NCI-H524 (cell line): Measurements from ENCODE around the gene RFPL3.
"Not testable (repeated sequence)": the region's sequence is repeated elsewhere in the genome, so short reads cannot be mapped to it uniquely, and the experiment has no call there.

ENCODE experiments used
- DNase-seq, 2 experiments: peaks; one replicate each; lab custom pipeline; 2025; lab: John Stamatoyannopoulos, UW

RFPL3 gene

DNA sequence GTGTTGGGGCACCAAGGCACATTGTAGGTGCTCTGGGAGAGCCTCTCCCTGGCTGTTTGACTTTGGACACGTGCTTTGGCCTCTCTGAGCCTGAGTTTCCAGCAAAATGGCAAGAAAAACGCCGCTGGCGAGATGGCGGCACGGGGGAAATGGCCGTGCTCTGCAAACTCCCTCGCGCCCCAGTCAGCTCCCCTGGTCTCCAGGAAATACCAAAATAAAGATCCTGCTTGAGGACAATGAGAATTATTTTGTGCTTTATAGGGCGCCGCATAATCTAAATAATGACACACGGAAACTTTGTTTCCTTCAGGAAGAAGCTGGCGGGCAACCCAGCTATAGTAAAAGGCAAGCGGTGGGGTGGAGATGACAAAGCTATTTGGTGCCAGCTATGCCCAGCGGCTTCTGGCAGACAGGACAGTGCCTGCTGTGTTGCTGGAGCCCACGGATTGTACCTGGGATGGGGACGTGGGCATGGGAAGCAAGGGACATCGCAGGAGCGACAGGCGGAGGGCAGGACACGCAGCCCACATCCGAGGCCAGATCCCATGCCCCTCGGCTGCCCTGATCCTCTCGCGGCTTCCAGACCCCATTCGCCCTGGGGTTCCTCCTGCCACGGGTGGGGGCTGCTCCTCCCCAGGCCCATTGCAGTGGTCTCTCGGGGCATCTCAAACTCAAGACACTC, 26.3 kb upstream of the RFPL3 start:
- DNase-seq = no peak

DNA sequence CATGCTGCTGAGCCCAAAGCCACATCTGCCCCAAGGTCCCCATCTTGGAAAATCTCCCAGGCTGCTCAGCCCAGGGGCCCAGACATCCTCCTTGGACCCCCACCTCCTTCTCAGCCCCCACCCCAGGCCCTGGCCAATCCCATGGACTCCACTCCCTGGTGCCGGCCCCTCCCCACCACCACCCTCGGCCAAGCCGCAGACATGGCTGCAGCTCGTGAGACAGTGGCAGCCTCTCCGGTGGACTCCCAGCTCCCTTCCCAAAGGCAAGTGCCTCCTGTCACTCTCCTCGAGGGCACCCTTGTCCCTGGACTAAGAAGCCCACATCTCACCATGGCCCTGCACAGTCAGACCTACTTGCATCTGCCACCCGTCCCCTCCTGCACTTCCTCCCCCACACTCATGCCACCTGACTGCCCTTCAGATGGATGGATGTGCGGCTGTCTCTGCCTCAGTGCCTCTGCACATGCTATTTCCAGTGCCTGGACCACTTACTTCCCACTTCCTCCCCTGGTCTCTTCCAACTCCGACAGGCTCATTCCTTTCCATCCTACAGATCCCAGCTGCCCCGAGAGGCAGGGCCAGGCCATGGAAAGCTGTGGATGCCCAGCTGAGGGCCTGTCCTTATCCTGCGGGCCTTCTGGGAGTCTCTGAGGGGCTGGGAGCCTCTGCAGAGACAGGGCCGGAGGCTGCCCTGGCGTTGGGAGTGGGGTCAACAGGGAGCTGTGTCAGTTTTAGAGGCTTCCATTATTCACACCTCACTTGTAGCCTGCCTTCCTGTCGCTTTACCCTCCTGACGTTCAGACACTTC, 25.5 kb upstream of the RFPL3 start:
- no peak for DNase-seq

GRCh38 chr22:32333141-32333768, 24.4 kb upstream of the RFPL3 start:
- DNase-seq = no peak

- DNase-seq = no peak
Measured at GRCh38 chr22:32333769-32334659, 23.7 kb upstream of the RFPL3 start.

DNA sequence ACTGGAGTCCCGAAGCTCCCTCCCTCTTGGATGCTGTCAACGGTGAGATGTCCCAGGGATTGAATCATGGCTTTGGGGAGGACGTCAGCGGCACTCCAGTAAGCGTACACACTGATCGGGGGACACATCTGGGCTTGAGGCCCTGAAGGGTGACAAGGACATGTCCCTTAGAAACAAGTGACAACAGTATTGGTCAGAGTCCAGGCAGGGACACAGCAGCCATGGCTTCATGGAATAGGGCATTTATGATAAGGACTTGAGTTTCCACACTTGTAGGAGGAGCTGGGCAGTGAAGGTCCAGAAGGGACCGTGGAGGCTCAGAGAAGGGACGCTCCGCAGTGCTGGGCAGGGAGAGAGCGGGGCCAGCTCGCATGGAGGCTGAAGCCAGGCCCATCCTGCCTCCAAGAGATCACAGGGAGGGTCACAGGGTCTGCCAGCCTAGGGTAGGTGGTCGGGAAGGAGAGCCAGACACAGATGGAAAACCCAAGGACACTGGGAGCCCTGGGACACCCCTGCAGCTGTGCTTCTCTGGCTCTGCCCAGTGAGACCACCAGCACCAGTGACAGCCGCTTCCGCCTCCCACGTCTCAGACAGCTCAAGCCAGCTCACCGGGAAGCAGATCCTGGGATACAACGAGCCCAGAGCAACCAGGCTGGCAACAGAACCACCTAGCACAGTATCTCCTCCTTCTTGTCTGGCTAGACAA, 22.9 kb upstream of the RFPL3 start:
- no peak for DNase-seq

GRCh38 chr22:32335471-32335870, 22.2 kb upstream of the RFPL3 start:
- no peak for DNase-seq

DNA sequence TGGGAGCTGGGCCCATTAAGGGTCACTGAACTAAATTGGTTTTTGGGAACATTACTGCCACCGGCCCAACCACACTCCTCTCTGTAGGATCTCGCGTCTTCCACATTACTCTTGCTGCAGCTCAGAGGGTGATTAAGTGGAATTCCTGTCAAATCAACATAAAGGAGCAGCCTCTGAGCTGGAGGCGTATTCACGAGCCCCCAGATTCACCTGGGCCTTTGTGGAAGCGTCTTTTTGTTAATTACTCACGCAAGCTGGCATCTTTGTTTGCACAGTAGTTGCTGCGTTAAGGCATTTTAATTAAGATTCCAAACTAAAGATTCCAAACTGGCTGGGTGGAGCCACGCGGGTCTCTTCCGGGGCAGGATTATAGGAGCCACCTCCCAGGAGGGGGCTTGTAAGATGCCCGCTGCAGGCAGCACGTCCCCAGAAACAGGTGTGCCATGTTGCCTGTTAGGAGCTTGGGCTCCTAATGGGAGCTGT, 21.5 kb upstream of the RFPL3 start:
- no peak for DNase-seq

DNA sequence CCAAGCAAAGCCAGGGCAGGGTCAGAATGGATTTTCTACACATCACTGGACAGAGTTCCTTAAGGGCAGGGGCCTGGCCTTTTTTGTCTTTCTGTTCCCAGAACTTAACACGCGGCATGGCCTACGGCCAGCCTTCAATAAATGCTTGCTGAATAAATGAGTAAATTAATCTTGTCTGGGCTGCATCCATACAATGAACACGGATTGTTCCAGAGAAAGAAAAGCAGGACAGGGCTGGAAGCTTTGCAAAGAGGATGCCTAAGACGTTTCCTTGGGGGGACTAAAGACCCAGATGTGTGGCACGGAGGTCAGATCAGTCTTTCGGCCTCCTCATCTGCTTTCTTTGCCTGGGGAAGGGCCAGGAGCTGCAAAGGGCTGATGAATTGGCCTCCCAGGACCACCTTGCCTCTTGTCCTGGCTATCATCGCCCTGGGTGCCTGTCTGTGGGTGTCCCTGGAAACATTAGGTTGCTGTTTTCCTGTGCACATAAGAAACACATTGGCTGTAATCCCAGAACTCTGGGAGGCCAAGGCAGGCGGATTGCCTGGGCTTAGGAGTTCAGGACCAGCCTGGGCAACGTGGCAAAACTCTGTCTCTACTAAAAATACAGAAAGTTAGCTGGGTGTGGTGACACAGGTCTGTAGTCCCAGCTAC, 20.8 kb upstream of the RFPL3 start:
- DNase-seq = no peak

DNA sequence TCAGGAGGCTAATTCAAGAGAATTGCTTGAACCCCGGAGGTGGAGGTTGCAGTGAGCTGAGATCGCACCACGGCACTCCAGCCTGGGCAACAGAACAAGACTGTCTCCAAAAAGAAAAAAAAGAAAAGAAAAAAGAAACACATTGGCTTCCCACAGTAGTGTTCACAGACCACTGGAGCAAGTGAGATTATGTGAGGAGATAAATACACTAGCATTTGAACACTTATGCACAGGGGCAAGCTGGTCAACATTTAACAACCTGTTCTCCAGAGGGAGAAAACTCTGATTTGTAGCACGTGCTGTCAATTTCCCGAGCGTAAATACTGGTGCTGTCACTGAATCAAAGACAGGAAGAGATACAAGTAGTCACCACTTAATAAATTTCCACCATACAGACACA, 20.2 kb upstream of the RFPL3 start:
- not testable (repeated sequence) for DNase-seq

DNA sequence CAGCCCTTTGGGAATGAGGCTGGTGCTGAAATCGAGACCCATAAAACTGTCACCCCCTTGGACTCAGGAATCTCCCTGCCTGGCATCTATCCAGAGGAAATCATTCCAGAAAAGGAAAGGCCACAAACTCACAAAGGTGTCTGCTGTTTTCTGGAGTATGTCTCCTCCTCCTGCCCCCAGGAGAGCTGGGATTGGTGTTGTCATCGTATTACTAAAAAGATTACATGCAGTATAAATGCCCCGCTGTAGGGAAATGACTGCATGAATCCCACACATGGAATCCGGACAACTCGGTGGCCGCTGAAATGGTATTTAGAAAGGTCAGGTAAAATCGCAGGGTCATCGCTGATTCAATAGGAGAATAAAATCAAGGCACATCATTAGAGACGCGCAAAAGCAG, 18.9 kb upstream of the RFPL3 start:
- DNase-seq = no peak

DNA sequence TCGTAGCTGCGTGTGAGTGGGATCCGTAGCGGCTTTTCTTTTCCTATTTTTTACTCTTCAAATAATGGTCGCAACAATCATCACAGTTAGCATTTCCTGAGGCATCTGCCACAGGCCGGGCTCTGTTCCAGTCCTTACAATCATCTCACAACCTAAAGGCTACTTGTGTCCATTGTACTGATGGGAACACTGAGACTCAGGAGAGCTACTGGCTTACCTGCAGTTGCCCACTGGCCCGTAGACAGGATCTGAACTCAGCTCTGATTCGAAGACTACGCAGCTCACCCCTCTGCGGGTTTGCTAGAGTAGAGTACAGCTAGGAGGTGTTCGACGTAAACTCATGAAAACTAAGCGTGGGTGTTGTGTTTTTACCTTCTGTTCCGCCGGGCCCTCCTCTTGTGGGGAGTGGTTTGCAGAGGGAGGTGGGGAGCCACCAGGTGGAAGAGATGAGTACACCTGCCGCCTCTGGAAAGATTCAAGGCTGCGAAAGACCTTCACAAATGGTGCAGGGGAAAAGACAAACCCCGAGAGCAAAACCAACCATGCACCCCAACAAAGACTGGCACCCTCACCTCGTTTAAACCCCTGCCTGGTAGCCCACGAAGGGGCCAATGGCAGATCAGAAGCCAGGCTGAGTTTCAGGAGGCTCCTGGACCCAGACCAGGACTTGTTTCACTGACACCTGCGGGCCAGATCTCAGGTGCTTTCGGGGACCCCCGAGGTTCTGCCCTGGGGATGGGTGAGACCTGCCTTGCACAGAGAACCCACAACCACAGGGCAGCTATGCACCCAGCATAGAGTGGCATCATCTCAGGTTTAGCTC, 18.3 kb upstream of the RFPL3 start:
- no peak for DNase-seq

DNA sequence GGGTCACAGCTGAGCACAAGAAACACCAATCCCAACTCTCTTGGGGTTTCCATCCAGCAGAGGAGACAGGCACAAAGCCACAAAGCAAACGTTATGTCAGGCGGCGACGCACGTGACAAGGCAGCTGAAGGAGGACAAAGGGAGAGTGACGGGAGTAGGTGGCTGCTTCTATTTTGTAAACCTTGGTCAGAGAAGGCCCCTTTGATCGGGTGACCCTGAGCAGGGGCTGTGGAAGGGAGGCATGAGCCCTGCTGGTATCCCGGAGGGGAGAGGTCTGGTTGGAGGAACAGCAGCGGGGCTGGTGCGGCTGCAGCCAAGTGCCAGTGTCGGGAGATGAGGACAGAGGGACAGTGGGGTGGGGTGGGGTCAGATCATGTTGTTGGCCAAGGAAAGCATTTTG, 17.3 kb upstream of the RFPL3 start:
- DNase-seq = no peak

GRCh38 chr22:32341122-32341740, 16.4 kb upstream of the RFPL3 start:
- DNase-seq = no peak

- no peak for DNase-seq
Measured at GRCh38 chr22:32342977-32343376, 14.7 kb upstream of the RFPL3 start.

GRCh38 chr22:32343941-32344340, 13.7 kb upstream of the RFPL3 start:
- DNase-seq = no peak

- DNase-seq = no peak
Measured at GRCh38 chr22:32348031-32348611, 9.5 kb upstream of the RFPL3 start.

DNA sequence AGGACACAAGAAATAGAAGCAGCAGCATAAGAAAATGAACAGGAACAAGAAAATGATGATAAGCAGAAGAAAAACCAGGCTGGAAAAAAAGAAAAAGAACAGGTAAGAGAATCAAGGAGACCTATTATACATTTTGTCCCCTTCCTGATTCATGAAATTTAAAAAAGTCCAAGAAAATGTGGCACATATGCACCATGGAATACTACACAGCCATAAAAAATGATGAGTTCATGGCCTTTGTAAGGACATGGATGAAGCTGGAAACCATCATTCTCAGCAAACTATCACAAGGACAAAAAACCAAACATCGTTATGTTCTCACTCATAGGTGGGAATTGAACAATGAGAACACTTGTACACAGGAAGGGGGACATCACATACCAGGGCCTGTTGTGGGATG, 5.8 kb upstream of the RFPL3 start:
- not testable (repeated sequence) for DNase-seq

DNA sequence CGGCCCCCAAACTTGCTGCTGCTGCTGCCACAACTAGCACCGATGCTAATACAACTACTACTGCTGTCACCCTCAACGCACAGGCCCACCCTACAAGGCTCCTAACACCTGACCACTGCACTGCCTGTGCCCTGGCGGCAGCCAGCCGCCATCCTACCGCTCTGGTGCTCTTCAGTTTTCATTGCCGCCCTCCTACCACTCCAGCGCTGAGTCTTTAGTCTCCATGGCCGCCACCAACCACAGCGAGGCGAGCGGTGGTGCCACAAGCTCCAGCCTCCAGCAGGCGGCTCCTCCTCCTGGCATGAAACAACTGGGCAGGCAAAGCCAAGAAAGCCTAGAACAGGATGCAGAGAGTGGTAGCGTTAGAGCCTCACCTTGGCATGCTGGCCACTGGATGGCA, 5.0 kb upstream of the RFPL3 start:
- no peak for DNase-seq

- DNase-seq = no peak
Measured at GRCh38 chr22:32353292-32353691, 4.4 kb upstream of the RFPL3 start.
